ENCODE measurements around the gene ILK. TPM values are rescaled to one million over a fixed set of nuclear protein-coding genes. Genes with fewer than 3 reads are reported as not detected.

ILK gene
- total RNA-seq, 2 experiments from 2014 or later, result 64.8 to 80.3 TPM

GRCh38 chr11:6607190-6607795 is 3.7 kb downstream of the ILK start:
- DNase-seq (ENCODE audit: low spot score), result no peak
- H3K9me2 ChIP-seq (ENCODE audit: insufficient read depth, low read length), result no peaks in the 10 kb centered on the region
- H2AFZ ChIP-seq (ENCODE audit: low read length), result no peak overlapping the region
- H3K4me3 ChIP-seq (ENCODE audit: low read depth, low read length, poor library complexity, severe bottlenecking), result peak overlapping the region; percentile 39
- peak overlapping the region; percentile 47 for H3K27ac ChIP-seq (ENCODE audit: low read depth, low read length, poor library complexity, severe bottlenecking)
- H3K36me3 ChIP-seq (ENCODE audit: insufficient read depth, low read length), result peaks cover 55% of the 10 kb centered on the region
- ChIA-PET POLR2A (interaction anchor here (0.6 to 2.2 kb wide), 5 partner anchors 11 to 76 kb away, joined by 3 to 4 read pairs (median 4); partner anchors contain the start of gene MRPL17), CTCF (ENCODE audit: unreplicated experiment) (no interaction called here)
- H4K20me1 ChIP-seq (ENCODE audit: insufficient read depth, low read length), result peaks cover 22% of the 10 kb centered on the region
- peak overlapping the region; percentile 86 for H3K4me2 ChIP-seq (ENCODE audit: low read length)
- BruUV-seq (replicated peaks), result no TSS peak
- H3K9me3 ChIP-seq (ENCODE audit: low read length), result no peaks in the 10 kb centered on the region
- H3K79me2 ChIP-seq (ENCODE audit: insufficient read depth, low read depth, low read length), result peaks cover 55% of the 10 kb centered on the region
- intact Hi-C loops (cut with micrococcal nuclease; ENCODE audit: unreplicated experiment), result no loop called here
- peaks cover 51% of the 10 kb centered on the region for H3K4me1 ChIP-seq (ENCODE audit: insufficient read depth, low read length, poor library complexity, severe bottlenecking)
- TF ChIP-seq EZH2phosphoT487 (IDR thresholded peaks at IDR 0.05; ENCODE audit: borderline replicate concordance, low read depth, low read length) (no peak), CTCF (conservative IDR thresholded peaks at IDR 0.05; ENCODE audit: low read length) (no peak)

- Histone ChIP-seq H3K4me2 (ENCODE audit: low read length) (no peak overlapping the region), H3K9me2 (ENCODE audit: insufficient read depth, low read length) (no peaks in the 10 kb centered on the region), H3K9me3 (ENCODE audit: low read length) (no peaks in the 10 kb centered on the region), H2AFZ (ENCODE audit: low read length) (no peak overlapping the region), H3K36me3 (ENCODE audit: insufficient read depth, low read length) (peaks cover 55% of the 10 kb centered on the region), H3K79me2 (ENCODE audit: insufficient read depth, low read depth, low read length) (peaks cover 48% of the 10 kb centered on the region), H4K20me1 (ENCODE audit: insufficient read depth, low read length) (peaks cover 15% of the 10 kb centered on the region), H3K4me3 (ENCODE audit: low read depth, low read length, poor library complexity, severe bottlenecking) (no peak overlapping the region), H3K4me1 (ENCODE audit: insufficient read depth, low read length, poor library complexity, severe bottlenecking) (peaks cover 53% of the 10 kb centered on the region), H3K27ac (ENCODE audit: low read depth, low read length, poor library complexity, severe bottlenecking) (no peak overlapping the region)
- CTCF ChIA-PET (ENCODE audit: unreplicated experiment), result no interaction called here
- intact Hi-C loops (cut with micrococcal nuclease; ENCODE audit: unreplicated experiment), result no loop called here
- POLR2A ChIA-PET, result interaction anchor here (1.3 to 2.2 kb wide), 2 partner anchors 10 to 15 kb away, joined by 3 to 4 read pairs; no protein-coding TSS in a partner anchor
- DNase-seq (ENCODE audit: low spot score), result no peak
- no TSS peak for BruUV-seq (replicated peaks)
- no peak for TF ChIP-seq EZH2phosphoT487 (IDR thresholded peaks at IDR 0.05; ENCODE audit: borderline replicate concordance, low read depth, low read length)
- no peak for TF ChIP-seq CTCF (conservative IDR thresholded peaks at IDR 0.05; ENCODE audit: low read length)
Observed at GRCh38 chr11:6608011-6608410, 4.4 kb downstream of the ILK start.
